ENCODE data around the gene TIMM22.

DNA sequence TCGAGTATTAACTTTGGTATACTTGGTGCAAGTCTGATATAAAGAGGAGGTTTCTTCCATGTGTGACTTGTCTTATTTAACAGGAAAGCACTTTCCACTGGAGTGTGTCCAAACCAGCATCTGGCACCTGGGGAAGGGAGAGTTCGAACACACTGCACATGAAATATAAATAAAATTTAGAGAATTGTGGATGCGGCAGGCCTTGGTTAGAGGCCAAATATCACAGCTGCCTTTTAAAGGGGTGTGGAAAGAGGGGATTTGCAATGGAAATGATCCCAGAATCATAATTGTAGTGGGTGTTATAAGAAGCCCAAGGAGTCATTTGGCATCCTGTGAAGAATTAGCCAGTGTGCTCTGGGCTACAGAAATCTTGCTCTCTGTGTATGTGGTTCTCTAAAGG lies 13.0 kb upstream of the TIMM22 start:
- no peak for TF ChIP-seq POLR2A (IDR thresholded peaks at IDR 0.05; ENCODE audit: low read length)
- no peak for TF ChIP-seq GATA1 (IDR thresholded peaks at IDR 0.05; ENCODE audit: low read depth, low read length)

All from erythroblast (primary cell).